Measurements from ENCODE around the gene ARHGAP19.
"Not testable (repeated sequence)": the region's sequence is repeated elsewhere in the genome, so short reads cannot be mapped to it uniquely, and the experiment has no call there.

The ARHGAP19 gene

GRCh38 chr10:97278491-97278989 lies 13.9 kb downstream of the ARHGAP19 start:
- no peak overlapping the region for H3K27ac ChIP-seq (ENCODE audit: low read length)
- no peak for DNase-seq (ENCODE audit: low read depth, low spot score)
- H3K27me3 ChIP-seq (ENCODE audit: control insufficient read depth, insufficient read depth, low read length), result no peaks in the 10 kb centered on the region
- no peaks in the 10 kb centered on the region for H3K9me3 ChIP-seq (ENCODE audit: control insufficient read depth, insufficient read depth, low read length)
- no peak overlapping the region for H3K4me3 ChIP-seq (ENCODE audit: low read length)
- no peaks in the 10 kb centered on the region for H3K4me1 ChIP-seq (ENCODE audit: control insufficient read depth, insufficient read depth, low read length)
- H3K36me3 ChIP-seq (ENCODE audit: control insufficient read depth, insufficient read depth, low read length), result no peaks in the 10 kb centered on the region

- no peaks in the 10 kb centered on the region for H3K36me3 ChIP-seq (ENCODE audit: control insufficient read depth, insufficient read depth, low read length)
- H3K27ac ChIP-seq (ENCODE audit: low read length), result no peak overlapping the region
- WGBS (ENCODE audit: insufficient coverage, insufficient read length), result no CpG with 5 or more reads among the region's 1 CpG
- no peak overlapping the region for H3K4me3 ChIP-seq (ENCODE audit: low read length)
- no peaks in the 10 kb centered on the region for H3K9me3 ChIP-seq (ENCODE audit: control insufficient read depth, insufficient read depth, low read length)
- H3K4me1 ChIP-seq (ENCODE audit: control insufficient read depth, insufficient read depth, low read length), result no peaks in the 10 kb centered on the region
- no peak for DNase-seq (ENCODE audit: low read depth, low spot score)
- H3K27me3 ChIP-seq (ENCODE audit: control insufficient read depth, insufficient read depth, low read length), result no peaks in the 10 kb centered on the region
These were observed 14.9 kb downstream of the ARHGAP19 start for GRCh38 chr10:97277551-97277950.

GRCh38 chr10:97274828-97275227 lies 17.6 kb downstream of the ARHGAP19 start:
- H3K4me3 ChIP-seq (ENCODE audit: low read length), result no peak overlapping the region
- no peaks in the 10 kb centered on the region for H3K36me3 ChIP-seq (ENCODE audit: control insufficient read depth, insufficient read depth, low read length)
- DNase-seq (ENCODE audit: low read depth, low spot score), result no peak
- H3K27me3 ChIP-seq (ENCODE audit: control insufficient read depth, insufficient read depth, low read length), result no peaks in the 10 kb centered on the region
- H3K27ac ChIP-seq (ENCODE audit: low read length), result no peak overlapping the region
- H3K4me1 ChIP-seq (ENCODE audit: control insufficient read depth, insufficient read depth, low read length), result no peaks in the 10 kb centered on the region
- no CpG with 5 or more reads among the region's 9 CpGs for WGBS (ENCODE audit: insufficient coverage, insufficient read length)
- H3K9me3 ChIP-seq (ENCODE audit: control insufficient read depth, insufficient read depth, low read length), result no peaks in the 10 kb centered on the region

GRCh38 chr10:97273700-97274099 lies 18.7 kb downstream of the ARHGAP19 start:
- no peaks in the 10 kb centered on the region for H3K4me1 ChIP-seq (ENCODE audit: control insufficient read depth, insufficient read depth, low read length)
- no peak overlapping the region for H3K4me3 ChIP-seq (ENCODE audit: low read length)
- no peaks in the 10 kb centered on the region for H3K36me3 ChIP-seq (ENCODE audit: control insufficient read depth, insufficient read depth, low read length)
- no peak overlapping the region for H3K27ac ChIP-seq (ENCODE audit: low read length)
- whole genome bisulfite sequencing (ENCODE audit: insufficient coverage, insufficient read length), result no CpG with 5 or more reads among the region's 3 CpGs
- no peaks in the 10 kb centered on the region for H3K9me3 ChIP-seq (ENCODE audit: control insufficient read depth, insufficient read depth, low read length)
- DNase-seq (ENCODE audit: low read depth, low spot score), result no peak
- H3K27me3 ChIP-seq (ENCODE audit: control insufficient read depth, insufficient read depth, low read length), result no peaks in the 10 kb centered on the region

GRCh38 chr10:97270523-97271154 lies 21.8 kb downstream of the ARHGAP19 start:
- 100% methylated on average over 1 of the region's 3 CpGs for WGBS (ENCODE audit: insufficient coverage, insufficient read length)
- H3K4me1 ChIP-seq (ENCODE audit: control insufficient read depth, insufficient read depth, low read length), result peaks cover 2% of the 10 kb centered on the region; the same call in 1 of the 2 replicates
- no peaks in the 10 kb centered on the region for H3K27me3 ChIP-seq (ENCODE audit: control insufficient read depth, insufficient read depth, low read length)
- no peak for DNase-seq (ENCODE audit: low read depth, low spot score)
- H3K27ac ChIP-seq (ENCODE audit: low read length), result no peak overlapping the region
- no peaks in the 10 kb centered on the region for H3K9me3 ChIP-seq (ENCODE audit: control insufficient read depth, insufficient read depth, low read length)
- H3K4me3 ChIP-seq (ENCODE audit: low read length), result no peak overlapping the region
- no peaks in the 10 kb centered on the region for H3K36me3 ChIP-seq (ENCODE audit: control insufficient read depth, insufficient read depth, low read length)

- Histone ChIP-seq H3K4me1 (ENCODE audit: control insufficient read depth, insufficient read depth, low read length) (peaks cover 2% of the 10 kb centered on the region; the same call in 1 of the 2 replicates), H3K27me3 (ENCODE audit: control insufficient read depth, insufficient read depth, low read length) (no peaks in the 10 kb centered on the region), H3K4me3 (ENCODE audit: low read length) (no peak overlapping the region), H3K9me3 (ENCODE audit: control insufficient read depth, insufficient read depth, low read length) (no peaks in the 10 kb centered on the region), H3K27ac (ENCODE audit: low read length) (no peak overlapping the region), H3K36me3 (ENCODE audit: control insufficient read depth, insufficient read depth, low read length) (no peaks in the 10 kb centered on the region)
- no CpG with 5 or more reads among the region's 4 CpGs for WGBS (ENCODE audit: insufficient coverage, insufficient read length)
- no peak for DNase-seq (ENCODE audit: low read depth, low spot score)
These were observed 24.8 kb downstream of the ARHGAP19 start for GRCh38 chr10:97267671-97268070.

GRCh38 chr10:97265095-97265494 lies 27.3 kb downstream of the ARHGAP19 start:
- H3K27me3 ChIP-seq (ENCODE audit: control insufficient read depth, insufficient read depth, low read length); DNase-seq (ENCODE audit: low read depth, low spot score); H3K4me3 ChIP-seq (ENCODE audit: low read length); H3K36me3 ChIP-seq (ENCODE audit: control insufficient read depth, insufficient read depth, low read length); H3K27ac ChIP-seq (ENCODE audit: low read length); H3K4me1 ChIP-seq (ENCODE audit: control insufficient read depth, insufficient read depth, low read length); H3K9me3 ChIP-seq (ENCODE audit: control insufficient read depth, insufficient read depth, low read length): not testable (repeated sequence)
- no CpG with 5 or more reads among the region's 3 CpGs for WGBS (ENCODE audit: insufficient coverage, insufficient read length)

- no peak for DNase-seq (ENCODE audit: low read depth, low spot score)
- Histone ChIP-seq H3K4me3 (ENCODE audit: low read length) (no peak overlapping the region), H3K27me3 (ENCODE audit: control insufficient read depth, insufficient read depth, low read length) (no peaks in the 10 kb centered on the region), H3K9me3 (ENCODE audit: control insufficient read depth, insufficient read depth, low read length) (no peaks in the 10 kb centered on the region), H3K36me3 (ENCODE audit: control insufficient read depth, insufficient read depth, low read length) (no peaks in the 10 kb centered on the region), H3K27ac (ENCODE audit: low read length) (no peak overlapping the region), H3K4me1 (ENCODE audit: control insufficient read depth, insufficient read depth, low read length) (peaks cover 2% of the 10 kb centered on the region; the same call in 1 of the 2 replicates)
- WGBS (ENCODE audit: insufficient coverage, insufficient read length), result no CpG with 5 or more reads among the region's 5 CpGs
These were observed 28.5 kb downstream of the ARHGAP19 start for GRCh38 chr10:97263971-97264370.

- Histone ChIP-seq H3K27me3 (ENCODE audit: control insufficient read depth, insufficient read depth, low read length) (no peaks in the 10 kb centered on the region), H3K27ac (ENCODE audit: low read length) (no peak overlapping the region), H3K9me3 (ENCODE audit: control insufficient read depth, insufficient read depth, low read length) (no peaks in the 10 kb centered on the region), H3K36me3 (ENCODE audit: control insufficient read depth, insufficient read depth, low read length) (no peaks in the 10 kb centered on the region), H3K4me1 (ENCODE audit: control insufficient read depth, insufficient read depth, low read length) (no peaks in the 10 kb centered on the region), H3K4me3 (ENCODE audit: low read length) (no peak overlapping the region)
- DNase-seq (ENCODE audit: low read depth, low spot score), result no peak
- WGBS (ENCODE audit: insufficient coverage, insufficient read length), result no CpG with 5 or more reads among the region's 1 CpG
These were observed 30.8 kb downstream of the ARHGAP19 start for GRCh38 chr10:97261656-97262055.

- Histone ChIP-seq H3K36me3 (ENCODE audit: control insufficient read depth, insufficient read depth, low read length) (no peaks in the 10 kb centered on the region), H3K27me3 (ENCODE audit: control insufficient read depth, insufficient read depth, low read length) (no peaks in the 10 kb centered on the region), H3K4me1 (ENCODE audit: control insufficient read depth, insufficient read depth, low read length) (no peaks in the 10 kb centered on the region), H3K27ac (ENCODE audit: low read length) (no peak overlapping the region), H3K4me3 (ENCODE audit: low read length) (no peak overlapping the region), H3K9me3 (ENCODE audit: control insufficient read depth, insufficient read depth, low read length) (no peaks in the 10 kb centered on the region)
- DNase-seq (ENCODE audit: low read depth, low spot score), result no peak
- no CpG with 5 or more reads among the region's 2 CpGs for WGBS (ENCODE audit: insufficient coverage, insufficient read length)
These were observed 31.3 kb downstream of the ARHGAP19 start for GRCh38 chr10:97261183-97261582.

- Histone ChIP-seq H3K27me3 (ENCODE audit: control insufficient read depth, insufficient read depth, low read length) (no peaks in the 10 kb centered on the region), H3K27ac (ENCODE audit: low read length) (no peak overlapping the region), H3K9me3 (ENCODE audit: control insufficient read depth, insufficient read depth, low read length) (no peaks in the 10 kb centered on the region), H3K36me3 (ENCODE audit: control insufficient read depth, insufficient read depth, low read length) (no peaks in the 10 kb centered on the region; the same call in 1 of the 2 replicates), H3K4me3 (ENCODE audit: low read length) (no peak overlapping the region), H3K4me1 (ENCODE audit: control insufficient read depth, insufficient read depth, low read length) (no peaks in the 10 kb centered on the region)
- no peak for DNase-seq (ENCODE audit: low read depth, low spot score)
- WGBS (ENCODE audit: insufficient coverage, insufficient read length), result no CpG with 5 or more reads among the region's 1 CpG
These were observed 33.3 kb downstream of the ARHGAP19 start for GRCh38 chr10:97259119-97259518.

Measured in iPS DF 6.9 (cell line).